Lung (tissue), 12 donors: ENCODE data around the gene SPESP1. TPM values are rescaled to one million over a fixed set of nuclear protein-coding genes. Genes with fewer than 3 reads are reported as not detected.
"Not testable (repeated sequence)": the region's sequence is repeated elsewhere in the genome, so short reads cannot be mapped to it uniquely, and the experiment has no call there.

ENCODE experiments used
- ATAC-seq: fragments of 200-7000 bp; cut with Tn5 transposase; one replicate; pipeline ENCODE4 v1.9.1; 2020; ENCODE audit warnings: moderate number of reproducible peaks; ENCODE audit not compliant: insufficient read depth, low FRiP score
- DNase-seq, 3 donors: peaks; one replicate each; pipeline ENCODE4 v3.0.0-alpha.2; 2013 to 2017
- H3K27ac ChIP-seq, 2 donors: one replicate each; pipeline ENCODE4 v1.5.1; 2013; ENCODE audit warnings: mild to moderate bottlenecking in 2 of 2, moderate library complexity in 2 of 2, control low read depth in 1 of 2, inconsistent platforms in 1 of 2, low read depth in 1 of 2, low read length in 1 of 2
- H3K27me3 ChIP-seq, 3 donors: one replicate each; pipeline ENCODE4 v1.5.1; 2013; ENCODE audit warnings: low read length in 2 of 3; ENCODE audit not compliant: control insufficient read depth in 3 of 3, insufficient read depth in 3 of 3
- H3K36me3 ChIP-seq, 4 donors: one replicate each; pipeline ENCODE4 v1.5.1; 2013; ENCODE audit warnings: low read length in 4 of 4, mild to moderate bottlenecking in 1 of 4, moderate library complexity in 1 of 4; ENCODE audit not compliant: control insufficient read depth in 4 of 4, insufficient read depth in 4 of 4
- H3K4me1 ChIP-seq, 5 donors: one replicate each; pipeline ENCODE4 v1.5.1; 2013; ENCODE audit warnings: low read length in 5 of 5, mild to moderate bottlenecking in 2 of 5, moderate library complexity in 1 of 5; ENCODE audit not compliant: control insufficient read depth in 5 of 5, insufficient read depth in 5 of 5
- H3K4me3 ChIP-seq: one replicate; pipeline ENCODE4 v1.5.1; 2013; ENCODE audit warnings: mild to moderate bottlenecking, control low read depth, moderate library complexity
- H3K9ac ChIP-seq, 2 donors: one replicate each; pipeline ENCODE4 v1.5.1; 2013; ENCODE audit warnings: low read length in 2 of 2, control low read depth in 1 of 2; ENCODE audit not compliant: insufficient read depth in 1 of 2
- H3K9me3 ChIP-seq, 4 donors: one replicate each; pipeline ENCODE4 v1.5.1; 2013; ENCODE audit warnings: low read length in 3 of 4, mild to moderate bottlenecking in 1 of 4, moderate library complexity in 1 of 4; ENCODE audit not compliant: control insufficient read depth in 4 of 4, insufficient read depth in 3 of 4
- CTCF ChIP-seq: IDR thresholded peaks from 2 replicates; pipeline ENCODE4 v1.5.1; 2012; ENCODE audit warnings: mild to moderate bottlenecking; ENCODE audit errors: control extremely low read depth, extremely low read depth
- WGBS, 2 donors: extraction: QIAGEN DNeasy Blood & Tissue Kit; methylation state at CpG; one replicate each; pipeline ENCODE4 v1.1.7; 2013; 5-methylcytosine and 5-hydroxymethylcytosine counted together
- polyA plus RNA-seq, 2 donors: library from polyadenylated mRNA; stranded (reverse); fragments of 200-250 nt; gene quantifications; one replicate each; pipeline ENCODE4 v1.2.1, GENCODE V29; 2013
- total RNA-seq, 2 donors: library from RNA; depleted of rRNA in 1 of 2; stranded (reverse); fragments of >200 nt in 1 of 2; gene quantifications; one replicate each; pipeline ENCODE4 v1.2.1, GENCODE V29; 2014 to 2021
- donor health status: control.
- donor health status: control.
- donor health status: Bipolar disorder and iron deficiency.
- donor health status: healthy.
- donor health status: DM: yes; HTN: yes; CAD: no.

SPESP1 gene
- total and polyA plus RNA-seq, 4 donors: 0.89 to 1.5 (median 0.98) TPM

DNA sequence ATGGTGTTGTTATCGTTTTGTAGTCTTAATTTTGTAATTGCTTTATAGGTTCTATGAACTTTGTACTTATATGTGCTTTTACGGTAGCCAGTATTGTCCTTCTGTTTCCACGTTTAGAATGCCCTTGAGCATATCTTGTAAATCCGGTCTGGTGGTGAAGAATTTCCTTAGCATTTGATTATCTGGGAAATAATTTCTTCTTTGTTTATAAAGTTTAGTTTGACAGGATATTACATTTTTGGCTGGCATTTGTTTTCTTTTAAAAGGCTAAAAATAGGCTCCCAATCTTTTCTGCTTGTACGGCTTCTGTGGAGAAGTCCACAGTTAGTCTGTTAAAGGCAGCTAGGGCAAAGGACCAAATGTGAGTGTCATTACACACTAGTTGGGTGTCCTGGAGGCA is 36.7 kb downstream of the SPESP1 start:
- Histone ChIP-seq H3K9me3 (peaks cover 0 to 12% (median 1%) of the 10 kb centered on the region in 4 donors), H3K4me1 (no peaks in the 10 kb centered on the region), H3K27me3 (peaks cover 0 to 2% (median 0%) of the 10 kb centered on the region in 3 donors), H3K4me3 (no peak overlapping the region), H3K27ac (no peak overlapping the region), H3K36me3 (no peaks in the 10 kb centered on the region), H3K9ac (no peak overlapping the region)
- 56 to 75% methylated on average over 5 of the region's 5 CpGs for WGBS, 2 donors
- ATAC-seq (no peak), DNase-seq (no peak)
- TF ChIP-seq CTCF: no peak

- no peak overlapping the region for H3K4me3 ChIP-seq
- no peaks in the 10 kb centered on the region for H3K4me1 ChIP-seq
- DNase-seq (no peak), ATAC-seq (no peak)
- no peak overlapping the region for H3K9ac ChIP-seq
- H3K36me3 ChIP-seq: no peaks in the 10 kb centered on the region
- H3K27me3 ChIP-seq: no peaks in the 10 kb centered on the region
- H3K27ac ChIP-seq: no peak overlapping the region
- peaks cover 0 to 12% (median 1%) of the 10 kb centered on the region in 4 donors for H3K9me3 ChIP-seq
- no peak for TF ChIP-seq CTCF
Observed at GRCh38 chr15:68967948-68968347, 37.6 kb downstream of the SPESP1 start.

GRCh38 chr15:68969298-68969697 is 39.0 kb downstream of the SPESP1 start:
- TF ChIP-seq CTCF: no peak
- DNase-seq (no peak), ATAC-seq (no peak)
- no peaks in the 10 kb centered on the region for H3K4me1 ChIP-seq
- no peak overlapping the region for H3K4me3 ChIP-seq
- no peaks in the 10 kb centered on the region for H3K27me3 ChIP-seq
- H3K9me3 ChIP-seq: peaks cover 0 to 12% (median 3%) of the 10 kb centered on the region in 4 donors
- no peak overlapping the region for H3K9ac ChIP-seq
- no peaks in the 10 kb centered on the region for H3K36me3 ChIP-seq
- no peak overlapping the region for H3K27ac ChIP-seq

DNA sequence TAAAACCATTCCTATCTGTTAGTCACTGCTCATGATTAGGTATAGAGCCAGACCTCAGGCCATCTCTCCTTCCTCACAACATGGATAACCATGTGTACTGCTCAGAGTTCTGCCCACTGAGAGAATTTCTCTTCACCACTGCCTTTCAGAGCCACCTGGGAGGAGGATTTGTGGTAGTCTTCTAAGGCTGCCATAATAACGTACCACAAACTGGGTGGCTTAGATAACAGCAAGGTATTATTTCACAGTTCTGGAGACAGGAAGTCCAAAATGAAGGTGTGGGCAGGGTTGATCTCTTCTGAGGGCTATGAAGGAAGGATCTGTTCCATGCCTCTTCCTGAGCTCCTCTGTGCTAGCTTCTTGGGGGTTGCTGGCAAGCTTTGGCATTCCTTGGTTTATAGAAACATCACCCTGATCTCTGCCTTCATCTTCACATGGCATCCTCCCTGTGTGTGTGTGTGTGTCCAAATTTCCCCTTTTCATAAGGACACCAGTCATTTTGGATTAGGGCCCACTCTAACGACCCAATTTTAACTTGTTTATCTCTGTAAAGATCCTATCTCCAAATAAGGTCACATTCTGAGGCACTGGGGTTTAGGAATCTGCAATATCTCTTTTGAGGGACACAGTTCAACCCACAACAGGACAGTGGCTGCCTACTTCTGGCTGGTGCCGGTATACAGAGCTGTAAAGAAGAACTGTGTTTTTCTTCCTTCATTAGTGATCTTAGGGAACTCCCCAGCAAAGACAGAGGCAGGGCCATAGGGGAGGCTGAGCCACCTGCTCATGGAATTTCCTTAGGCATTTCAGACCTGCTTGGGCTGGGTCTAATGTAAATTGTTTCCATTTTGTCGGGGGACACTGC is 42.1 kb downstream of the SPESP1 start:
- TF ChIP-seq CTCF: no peak
- Histone ChIP-seq H3K27me3 (no peaks in the 10 kb centered on the region), H3K4me3 (no peak overlapping the region), H3K36me3 (no peaks in the 10 kb centered on the region), H3K9ac (no peak overlapping the region), H3K27ac (no peak overlapping the region), H3K4me1 (no peaks in the 10 kb centered on the region), H3K9me3 (peaks cover 0 to 12% (median 8%) of the 10 kb centered on the region in 4 donors)
- no peak for ATAC-seq
- no peak for DNase-seq
- WGBS, 2 donors: 37 to 40% methylated on average over 4 of the region's 4 CpGs

DNA sequence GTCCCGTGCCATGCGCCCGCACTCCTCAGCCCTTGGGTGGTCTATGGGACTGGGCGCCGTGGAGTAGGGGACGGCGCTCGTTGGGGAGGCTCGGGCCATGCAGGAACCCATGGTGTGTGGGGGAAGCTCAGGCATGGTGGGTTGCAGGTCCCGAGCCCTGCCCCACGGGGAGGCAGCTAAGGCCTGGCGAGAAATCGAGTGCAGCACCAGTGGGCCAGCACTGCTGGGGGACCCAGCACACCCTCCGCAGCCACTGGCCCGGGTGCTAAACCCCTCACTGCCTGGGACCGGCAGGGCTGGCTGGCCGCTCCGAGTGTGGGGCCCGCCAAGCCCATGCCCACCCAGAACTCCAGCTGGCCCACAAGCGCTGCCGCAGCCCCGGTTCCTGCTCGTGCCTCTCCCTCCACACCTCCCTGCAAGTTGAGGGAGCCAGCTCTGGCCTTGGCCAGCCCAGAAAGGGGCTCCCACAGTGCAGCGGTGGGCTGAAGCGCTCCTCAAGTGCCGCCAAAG is 45.4 kb downstream of the SPESP1 start:
- not testable (repeated sequence) for H3K27ac ChIP-seq, H3K27me3 ChIP-seq, H3K9ac ChIP-seq, H3K4me1 ChIP-seq, H3K36me3 ChIP-seq, DNase-seq, H3K4me3 ChIP-seq, ATAC-seq
- 96 to 98% methylated on average over 23 to 26 of the region's 26 CpGs for WGBS, 2 donors
- peaks cover 0 to 11% (median 2%) of the 10 kb centered on the region in 4 donors for H3K9me3 ChIP-seq
